ENCODE measurements around the gene CACNB1. TPM values are rescaled to one million over a fixed set of nuclear protein-coding genes. Genes with fewer than 3 reads are reported as not detected.

The CACNB1 gene
- total RNA-seq, 1 experiment from 2014 or later, result 4.3 TPM

GRCh38 chr17:39236450-39236927, 39.0 kb upstream of the CACNB1 start:
- intact Hi-C loops (cut with micrococcal nuclease), result loop anchor here (10.0 kb wide), 1 partner anchor 172 kb away; no protein-coding TSS in a partner anchor
- no TSS peak for BruUV-seq (replicated peaks)

GRCh38 chr17:39235555-39236449, 38.3 kb upstream of the CACNB1 start:
- Histone ChIP-seq H4K20me1 (ENCODE audit: low read length) (no peaks in the 10 kb centered on the region), H3F3A (ENCODE audit: low read length, unreplicated experiment) (no peaks in the 10 kb centered on the region), H3K9me2 (replicated peaks; ENCODE audit: low read length) (no peaks in the 10 kb centered on the region), H3K79me2 (ENCODE audit: low read length) (no peaks in the 10 kb centered on the region), H3K4me1 (ENCODE audit: insufficient read depth, low read length) (peaks cover 11% of the 10 kb centered on the region), H3K4me3 (ENCODE audit: low read length) (no peak overlapping the region), H3K27ac (ENCODE audit: low read length) (no peak overlapping the region), H3K36me3 (ENCODE audit: low read depth, low read length) (no peaks in the 10 kb centered on the region; the same call in 1 of the 2 replicates), H2AFZ (ENCODE audit: low read length) (no peak overlapping the region), H3K27me3 (ENCODE audit: low read length) (no peaks in the 10 kb centered on the region), H3K4me2 (ENCODE audit: low read length) (no peak overlapping the region), H3K9me3 (ENCODE audit: low read length) (no peaks in the 10 kb centered on the region), H3K9ac (ENCODE audit: low read length) (no peak overlapping the region)
- TF ChIP-seq CTCF (conservative IDR thresholded peaks at IDR 0.05; ENCODE audit: low read depth, low read length), result peak; percentile 87
- TF ChIP-seq EZH2phosphoT487 (IDR thresholded peaks at IDR 0.05; ENCODE audit: borderline replicate concordance, low read length), result no peak
- DNase-seq (peak; percentile 51), ATAC-seq (peak; percentile 42)
- ChIA-PET CTCF (interaction anchor here (0.6 to 0.7 kb wide), 4 partner anchors 29 to 513 kb away, joined by 3 to 11 read pairs (median 5); no protein-coding TSS in a partner anchor), POLR2A (ENCODE audit: unreplicated experiment) (no interaction called here)
- intact Hi-C loops (cut with micrococcal nuclease), result loop anchor here (10.0 kb wide), 1 partner anchor 171 kb away; no protein-coding TSS in a partner anchor
- BruUV-seq (replicated peaks), result no TSS peak

More at GRCh38 chr17:39236450-39236927, 39.0 kb upstream of the CACNB1 start:
- no peak for TF ChIP-seq CTCF (conservative IDR thresholded peaks at IDR 0.05; ENCODE audit: low read depth, low read length)
- TF ChIP-seq EZH2 (IDR thresholded peaks at IDR 0.05; ENCODE audit: low read length, unreplicated experiment), result no peak
- TF ChIP-seq EZH2phosphoT487 (IDR thresholded peaks at IDR 0.05; ENCODE audit: borderline replicate concordance, low read length), result no peak
- ChIA-PET CTCF (interaction anchor here (0.7 kb wide), 1 partner anchor 33 kb away, joined by 7 read pairs; no protein-coding TSS in a partner anchor), POLR2A (ENCODE audit: unreplicated experiment) (no interaction called here)
- Histone ChIP-seq H3K9me3 (ENCODE audit: low read length) (no peaks in the 10 kb centered on the region), H3K27me3 (ENCODE audit: low read length) (no peaks in the 10 kb centered on the region), H3K27ac (ENCODE audit: low read length) (no peak overlapping the region), H3K4me3 (ENCODE audit: low read length) (no peak overlapping the region), H3K9ac (ENCODE audit: low read length) (no peak overlapping the region), H3K36me3 (ENCODE audit: low read depth, low read length) (no peaks in the 10 kb centered on the region; the same call in 1 of the 2 replicates), H3K4me1 (ENCODE audit: insufficient read depth, low read length) (peaks cover 11% of the 10 kb centered on the region), H4K20me1 (ENCODE audit: low read length) (no peaks in the 10 kb centered on the region), H3K9me2 (replicated peaks; ENCODE audit: low read length) (no peaks in the 10 kb centered on the region), H3F3A (ENCODE audit: low read length, unreplicated experiment) (no peaks in the 10 kb centered on the region), H3K4me2 (ENCODE audit: low read length) (no peak overlapping the region), H3K79me2 (ENCODE audit: low read length) (no peaks in the 10 kb centered on the region), H2AFZ (ENCODE audit: low read length) (no peak overlapping the region)
- DNase-seq (no peak), ATAC-seq (no peak)

All from PC-3 (cell line).